ENCODE results near the gene TMOD1. TPM values are rescaled to one million over a fixed set of nuclear protein-coding genes. Genes with fewer than 3 reads are reported as not detected.

TMOD1 gene
- total RNA-seq, 2 donors from 2014 or later, result 7.0 to 8.0 TPM

GRCh38 chr9:97524424-97524823, 23.0 kb downstream of the TMOD1 start:
- Histone ChIP-seq H3K4me3 (no peak overlapping the region), H3K4me1 (replicated peaks) (no peaks in the 10 kb centered on the region), H3K27ac (no peak overlapping the region), H3K9me3 (no peaks in the 10 kb centered on the region), H3K27me3 (replicated peaks; ENCODE audit: insufficient read depth) (no peaks in the 10 kb centered on the region), H3K36me3 (no peaks in the 10 kb centered on the region)
- TF ChIP-seq CTCF (IDR thresholded peaks at IDR 0.05) (no peak), POLR2AphosphoS5 (IDR thresholded peaks at IDR 0.05) (no peak), POLR2A (IDR thresholded peaks at IDR 0.05) (no peak)
- intact Hi-C loops (cut with DNase I), result loop anchor here (5.0 kb wide), 1 partner anchor 52 kb away; no protein-coding TSS in a partner anchor
- WGBS, result 83% methylated on average over 4 of the region's 4 CpGs
- no peak for DNase-seq (ENCODE audit: low spot score)

GRCh38 chr9:97525451-97525850, 24.0 kb downstream of the TMOD1 start:
- WGBS, result 90% methylated on average over 2 of the region's 2 CpGs
- H3K4me3 ChIP-seq, result no peak overlapping the region
- no peak overlapping the region for H3K27ac ChIP-seq
- no peak for DNase-seq (ENCODE audit: low spot score)
- H3K36me3 ChIP-seq, result no peaks in the 10 kb centered on the region
- no peaks in the 10 kb centered on the region for H3K9me3 ChIP-seq
- H3K27me3 ChIP-seq (replicated peaks; ENCODE audit: insufficient read depth), result no peaks in the 10 kb centered on the region
- no peaks in the 10 kb centered on the region for H3K4me1 ChIP-seq (replicated peaks)
- intact Hi-C loops (cut with DNase I), result no loop called here
- TF ChIP-seq POLR2A (IDR thresholded peaks at IDR 0.05), result no peak
- TF ChIP-seq CTCF (IDR thresholded peaks at IDR 0.05), result no peak
- TF ChIP-seq POLR2AphosphoS5 (IDR thresholded peaks at IDR 0.05), result no peak

- Histone ChIP-seq H3K4me3 (no peak overlapping the region), H3K4me1 (replicated peaks) (no peaks in the 10 kb centered on the region), H3K9me3 (no peaks in the 10 kb centered on the region), H3K36me3 (no peaks in the 10 kb centered on the region), H3K27ac (no peak overlapping the region), H3K27me3 (replicated peaks; ENCODE audit: insufficient read depth) (no peaks in the 10 kb centered on the region)
- intact Hi-C loops (cut with DNase I), result no loop called here
- TF ChIP-seq CTCF (IDR thresholded peaks at IDR 0.05), result no peak
- no peak for DNase-seq (ENCODE audit: low spot score)
- 69% methylated on average over 7 of the region's 7 CpGs for WGBS
These were observed 25.6 kb downstream of the TMOD1 start for GRCh38 chr9:97526895-97527575.

GRCh38 chr9:97527626-97528528, 26.4 kb downstream of the TMOD1 start:
- Histone ChIP-seq H3K36me3 (no peaks in the 10 kb centered on the region), H3K4me1 (replicated peaks) (no peaks in the 10 kb centered on the region), H3K9me3 (no peaks in the 10 kb centered on the region), H3K4me3 (no peak overlapping the region), H3K27me3 (replicated peaks; ENCODE audit: insufficient read depth) (no peaks in the 10 kb centered on the region), H3K27ac (peak overlapping the region; percentile 23 to 34)
- DNase-seq (ENCODE audit: low spot score), result no peak
- 87% methylated on average over 16 of the region's 18 CpGs for WGBS
- intact Hi-C loops (cut with DNase I), result no loop called here
- TF ChIP-seq POLR2A (IDR thresholded peaks at IDR 0.05) (no peak), POLR2AphosphoS5 (IDR thresholded peaks at IDR 0.05) (no peak), CTCF (IDR thresholded peaks at IDR 0.05) (no peak)
